Measurements from ENCODE around the gene SLC29A3.

The SLC29A3 gene

GRCh38 chr10:71324743-71325142 is 5.7 kb downstream of the SLC29A3 start:
- no peak for DNase-seq

- no peak for DNase-seq
These were observed 6.2 kb downstream of the SLC29A3 start for GRCh38 chr10:71325267-71325666.

- DNase-seq, result no peak
These were observed 7.4 kb downstream of the SLC29A3 start for GRCh38 chr10:71326464-71326881.

DNA sequence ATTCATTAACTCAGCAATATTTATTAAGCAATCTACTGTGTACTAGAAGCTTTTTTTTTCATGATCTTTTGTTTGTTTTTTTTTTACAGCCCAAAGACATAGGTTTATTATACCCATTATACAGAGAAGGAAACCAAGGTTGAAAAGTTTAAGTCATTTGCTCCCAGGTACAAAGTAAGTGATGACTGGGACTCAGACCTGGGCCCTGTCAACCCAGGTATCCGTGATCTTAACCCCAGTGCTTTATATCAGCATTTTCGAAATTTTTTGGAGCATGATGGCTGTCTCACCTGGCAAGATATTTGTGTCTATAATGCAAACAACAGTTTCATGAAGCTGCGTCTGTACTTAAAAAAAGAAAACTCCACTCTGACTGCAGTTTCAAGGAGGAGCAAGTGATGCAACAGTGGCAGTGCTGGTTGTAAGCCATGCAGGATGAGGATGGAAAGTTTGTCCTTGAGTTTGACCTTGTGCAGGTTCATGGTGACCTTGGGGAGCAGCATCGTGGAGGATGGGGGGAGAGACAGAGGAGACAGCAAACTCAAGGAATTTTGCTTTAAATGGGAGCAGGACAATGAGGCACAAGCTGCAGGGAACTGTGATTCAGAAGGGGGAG is 11.8 kb downstream of the SLC29A3 start:
- no peak for DNase-seq

DNA sequence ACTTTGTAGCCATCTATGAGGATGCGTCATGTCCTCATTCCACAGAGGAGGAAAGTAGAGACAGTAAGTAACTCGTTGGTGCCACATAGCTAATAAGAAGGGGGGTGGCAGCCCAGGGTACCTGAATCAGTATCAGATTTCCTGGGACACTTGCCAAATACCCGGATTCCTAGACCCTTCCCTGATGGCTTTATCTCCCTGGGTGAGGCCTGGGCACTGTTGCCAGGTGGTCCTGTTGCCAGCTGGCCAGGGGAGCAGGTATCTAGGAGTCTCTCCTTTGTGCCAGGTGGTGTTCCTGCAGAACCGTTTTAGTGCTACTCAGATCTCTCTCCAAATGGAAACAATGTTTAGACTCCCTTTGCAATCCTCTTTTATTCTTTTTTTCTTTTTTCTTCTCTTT is 12.7 kb downstream of the SLC29A3 start:
- DNase-seq, result no peak

GRCh38 chr10:71332466-71332865 is 13.4 kb downstream of the SLC29A3 start:
- no peak for DNase-seq

GRCh38 chr10:71333129-71333887 is 14.2 kb downstream of the SLC29A3 start:
- DNase-seq, result no peak

- DNase-seq, result no peak
These were observed 15.2 kb downstream of the SLC29A3 start for GRCh38 chr10:71334221-71334791.

- DNase-seq, result no peak
These were observed 16.2 kb downstream of the SLC29A3 start for GRCh38 chr10:71335173-71335708.

DNA sequence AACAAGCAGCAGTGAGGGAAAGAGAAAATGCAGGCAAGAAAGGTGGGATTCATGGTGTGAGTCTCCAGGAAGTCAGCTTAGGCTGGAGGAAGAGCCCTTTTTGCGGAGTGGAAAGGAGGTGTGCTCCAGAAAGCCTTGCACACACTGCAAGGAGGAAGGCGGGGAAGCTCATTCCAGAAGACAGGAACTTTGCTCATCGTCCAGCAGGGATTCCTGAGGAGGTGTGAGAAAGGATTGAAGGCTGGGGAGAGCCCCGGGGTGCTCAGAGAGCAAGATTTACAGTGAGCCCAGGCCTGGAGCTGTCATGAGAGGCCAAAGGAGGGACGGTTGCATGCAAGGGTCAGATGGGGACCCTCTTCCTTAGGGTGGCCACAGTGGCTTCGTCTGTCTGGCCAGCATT is 17.6 kb downstream of the SLC29A3 start:
- no peak for DNase-seq

- DNase-seq, result no peak
These were observed 18.2 kb downstream of the SLC29A3 start for GRCh38 chr10:71337219-71337701.

DNA sequence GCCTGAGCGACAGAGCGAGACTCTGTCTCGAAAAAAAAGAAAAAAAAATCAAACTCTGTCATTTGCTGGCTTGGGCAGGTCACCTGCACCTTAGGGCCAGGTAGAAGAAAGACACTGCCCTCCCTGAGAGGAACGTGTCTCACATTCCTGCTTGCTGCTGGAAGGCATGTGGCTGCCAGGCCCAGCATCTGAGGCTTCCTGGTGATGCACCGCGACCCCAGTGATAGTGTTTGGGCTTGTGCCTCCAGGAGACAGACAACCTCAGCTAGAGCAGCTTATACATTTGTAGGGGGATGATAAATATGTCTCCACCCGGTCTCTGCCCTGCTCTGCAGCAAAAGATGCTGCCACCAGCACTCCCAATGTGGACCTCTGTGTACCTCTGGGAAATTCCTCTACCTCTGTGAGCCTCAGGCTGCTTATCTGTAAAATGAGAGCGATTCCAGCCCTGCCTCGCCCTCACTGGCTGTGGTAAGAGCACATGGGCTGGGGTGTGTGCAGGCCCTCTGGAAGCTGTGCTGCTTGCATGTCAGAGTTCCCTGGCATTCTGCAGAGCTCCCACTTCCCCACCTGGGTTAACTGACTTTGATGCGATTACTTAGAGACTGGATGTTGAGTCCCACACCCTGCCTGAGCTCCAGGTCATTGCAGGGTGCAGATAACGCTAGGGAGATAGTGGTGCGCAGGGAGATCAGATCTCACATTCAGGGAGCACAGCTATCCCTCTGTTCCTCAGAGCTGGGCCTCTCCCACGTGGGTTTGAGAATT is 19.9 kb downstream of the SLC29A3 start:
- DNase-seq, result no peak

DNA sequence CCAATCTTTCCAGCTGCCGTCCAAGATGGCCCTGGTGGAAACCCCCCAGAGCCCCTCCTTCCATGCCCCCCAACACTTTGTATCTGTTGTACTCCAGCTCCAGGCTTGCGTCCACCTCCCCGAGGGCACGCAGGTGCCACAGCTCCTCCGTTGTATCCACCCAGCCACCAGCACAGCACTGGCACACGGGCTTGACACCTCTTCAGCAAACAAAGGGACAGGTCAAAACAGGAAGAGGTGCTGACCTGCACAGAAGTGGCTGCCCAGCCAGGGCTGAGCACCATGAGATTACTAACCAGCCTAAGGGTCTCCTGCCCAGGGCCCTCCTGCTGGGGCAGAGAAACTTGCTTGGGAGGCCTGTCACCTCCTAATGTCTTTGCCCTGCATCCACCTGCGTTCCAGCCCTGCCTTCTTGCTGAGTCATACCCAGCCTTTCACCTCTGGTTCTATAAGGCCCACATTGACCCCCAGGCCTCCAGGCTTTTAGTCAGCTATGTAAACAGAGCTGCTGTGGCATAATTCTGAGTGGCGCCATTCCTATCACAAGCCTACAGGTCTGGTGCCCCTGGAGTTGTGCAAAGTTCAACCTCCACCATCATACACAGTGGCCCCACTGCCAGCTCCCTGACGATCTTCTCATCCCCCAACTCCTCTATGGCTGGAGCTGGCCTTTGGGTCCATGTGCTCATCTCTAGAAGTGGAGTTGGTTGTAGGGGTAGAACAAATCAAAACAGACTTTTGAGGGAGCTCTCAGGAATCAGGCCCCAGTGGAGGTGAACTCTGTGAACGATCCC is 20.9 kb downstream of the SLC29A3 start:
- DNase-seq, result no peak

DNA sequence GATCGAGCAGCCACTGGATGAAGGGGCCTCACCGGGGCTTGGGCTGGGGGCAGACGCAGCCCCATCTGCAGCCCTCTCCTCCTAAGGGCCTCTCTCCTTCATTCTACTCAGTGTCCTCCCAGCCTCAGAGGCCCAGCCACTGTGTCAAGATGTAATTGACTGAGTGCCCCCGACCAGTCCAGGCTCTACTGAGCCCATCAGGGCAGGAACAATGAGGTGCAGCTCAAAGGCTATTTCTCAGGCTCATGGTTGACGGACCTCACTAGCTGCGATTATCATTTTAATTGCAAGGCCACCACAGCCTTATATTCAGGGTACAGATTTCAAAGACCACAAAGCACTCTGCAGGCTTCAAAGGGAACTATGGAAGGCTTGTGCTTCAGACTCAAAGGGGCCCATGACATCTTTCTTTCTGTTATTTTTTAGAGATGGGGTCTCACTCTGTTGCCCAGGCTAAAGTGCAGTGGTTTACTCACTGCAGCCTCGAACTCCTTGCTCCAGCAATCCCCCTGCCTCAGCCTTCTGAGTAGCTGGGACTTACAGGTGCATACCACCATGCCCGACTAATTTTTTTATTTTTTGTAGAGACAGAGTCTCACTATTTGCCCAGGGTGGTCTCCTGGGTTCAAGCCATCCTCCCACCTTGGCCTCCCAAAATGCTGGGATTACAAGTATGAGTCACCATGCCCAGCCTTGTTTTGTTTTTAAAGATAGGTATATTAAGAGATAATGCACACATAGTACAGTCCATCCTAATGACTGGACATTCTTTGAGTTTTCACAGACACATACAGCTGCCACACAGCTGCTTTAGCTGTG is 23.7 kb downstream of the SLC29A3 start:
- no peak for DNase-seq

- peak; percentile 62 for DNase-seq
These were observed 24.3 kb downstream of the SLC29A3 start for GRCh38 chr10:71343392-71343773.

DNA sequence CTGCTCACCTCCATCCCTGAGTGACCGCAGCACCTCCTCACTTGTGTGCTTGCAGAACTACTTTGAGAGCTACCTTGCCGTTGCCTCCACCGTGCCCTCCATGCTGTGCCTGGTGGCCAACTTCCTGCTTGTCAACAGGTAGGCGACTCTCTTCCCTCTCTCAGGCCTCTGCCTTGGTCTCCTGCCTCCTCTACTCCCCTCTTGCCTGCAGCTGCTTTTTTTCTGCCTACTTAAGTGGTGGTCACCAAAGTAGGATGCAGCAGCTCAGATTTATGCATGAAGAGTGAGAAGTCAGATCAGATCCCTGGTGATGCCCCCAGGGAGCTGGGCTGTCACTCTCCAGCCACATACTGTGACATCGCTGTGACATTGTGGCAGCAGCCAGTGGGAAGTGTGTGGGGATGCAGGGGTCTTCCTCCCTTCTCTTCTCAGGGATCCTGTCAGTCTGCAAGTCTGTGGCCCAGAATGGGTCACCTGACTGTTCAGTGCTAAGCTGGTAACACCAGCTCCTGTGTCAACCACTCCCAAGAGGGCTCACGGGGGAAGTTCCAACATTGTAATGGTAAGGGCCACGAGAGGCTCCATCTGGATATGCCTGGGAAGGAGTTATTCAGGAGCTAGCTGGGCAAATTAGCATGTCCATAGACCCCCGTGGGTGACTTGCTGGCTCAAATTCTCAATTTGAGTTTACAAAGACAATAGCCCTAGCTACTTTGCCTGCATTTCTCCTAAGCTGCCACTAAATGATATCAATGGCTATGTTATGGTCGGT is 25.3 kb downstream of the SLC29A3 start:
- DNase-seq, result no peak

DNA sequence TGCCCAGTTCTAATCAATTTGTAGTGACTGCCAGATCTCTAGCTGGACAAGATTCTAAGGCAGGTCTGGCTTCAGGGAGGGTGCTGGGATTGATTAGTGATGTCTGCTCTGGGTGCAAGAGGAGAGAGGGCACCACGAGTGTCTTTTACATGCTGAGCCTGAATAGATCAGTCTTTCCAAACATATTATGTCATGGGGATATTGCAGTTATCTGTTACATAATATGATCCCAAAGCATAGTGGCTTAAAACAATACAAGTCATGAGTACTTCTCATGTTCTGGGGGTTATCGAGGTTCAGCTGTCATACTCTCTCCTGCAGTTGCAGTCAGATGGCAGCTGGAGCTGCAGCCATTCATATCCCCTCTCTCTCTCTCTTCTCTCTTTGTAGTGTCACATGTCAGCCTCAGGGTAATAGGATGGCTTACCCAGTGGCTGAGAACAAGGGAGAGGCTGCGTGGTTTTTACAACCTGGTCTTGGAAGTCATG is 26.0 kb downstream of the SLC29A3 start:
- DNase-seq, result no peak

DNA sequence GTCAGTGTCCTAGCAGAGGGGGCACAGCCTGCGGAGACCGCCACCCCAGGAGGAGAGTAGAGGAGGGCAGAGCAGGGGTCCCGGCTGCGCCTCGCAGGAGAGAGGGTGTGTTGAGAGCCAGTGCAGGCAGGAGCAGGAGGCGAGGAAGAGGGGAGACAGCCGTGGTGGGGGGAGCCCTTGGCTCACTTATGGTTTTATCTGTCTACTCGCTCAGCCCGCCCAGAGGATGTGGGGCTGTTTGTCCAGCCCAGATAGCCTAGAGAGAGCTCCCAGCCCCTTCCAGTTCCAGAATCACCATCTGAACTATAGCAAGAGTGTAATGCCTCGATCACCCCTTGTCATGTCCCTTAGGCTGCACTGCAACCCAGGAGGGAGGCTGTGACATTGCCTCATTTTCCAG is 26.6 kb downstream of the SLC29A3 start:
- no peak for DNase-seq

DNA sequence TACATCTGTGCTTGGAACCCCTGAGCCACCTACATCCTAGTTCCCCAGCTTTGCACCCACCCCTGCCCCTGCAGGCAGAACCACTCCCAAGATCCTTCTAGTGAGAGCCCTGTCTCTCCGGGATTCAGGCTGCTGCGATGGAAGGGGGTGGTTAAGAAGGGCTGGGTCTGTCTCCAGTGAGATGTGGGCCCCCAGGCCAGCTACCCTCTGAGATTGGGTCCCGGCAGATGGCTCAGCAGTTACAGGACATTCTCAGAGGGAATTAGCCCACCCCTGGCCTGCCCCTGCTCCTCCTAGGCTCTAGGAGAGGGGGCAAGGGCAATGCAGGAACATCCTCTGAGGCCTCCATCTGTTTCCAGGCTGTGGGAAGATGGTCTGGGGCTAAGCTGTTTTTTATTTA is 27.7 kb downstream of the SLC29A3 start:
- DNase-seq, result no peak
